SH-SY5Y (cell line): Measurements from ENCODE around the gene NIN.

Experiments used
- GATA2 ChIP-seq: IDR thresholded peaks from 2 replicates; pipeline ENCODE4 v1.6.1; 2011; ENCODE audit warnings: mild to moderate bottlenecking, low read depth, low read length
- GATA3 ChIP-seq: IDR thresholded peaks from 2 replicates; pipeline ENCODE4 v1.6.1; 2011; ENCODE audit warnings: low read depth, mild to moderate bottlenecking, low read length, moderate library complexity

DNA sequence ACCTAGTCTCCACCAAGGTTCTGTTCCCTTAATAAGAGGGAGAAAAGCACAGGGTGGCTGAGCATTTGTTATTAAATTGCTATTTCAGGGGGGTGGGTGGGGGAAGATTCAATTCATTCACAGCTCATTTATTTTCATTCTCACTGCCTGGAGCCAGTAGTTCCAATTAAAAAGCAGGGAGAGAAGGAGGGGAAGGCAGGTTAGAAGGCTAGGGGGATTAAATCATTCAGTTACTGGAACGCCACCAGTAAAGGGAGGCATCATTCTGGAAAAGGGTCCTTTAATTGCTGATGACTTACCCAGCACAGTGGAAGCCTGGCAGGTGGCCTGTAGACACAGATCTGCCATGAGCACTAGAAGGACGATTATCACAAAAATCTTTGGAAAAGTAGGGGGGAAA, 47.4 kb downstream of the NIN start:
- TF ChIP-seq GATA3 (no peak), GATA2 (no peak)
